ENCODE measurements around the gene TOP3B.

The TOP3B gene

GRCh38 chr22:21978564-21979386 lies 3.8 kb downstream of the TOP3B start:
- DNase-seq, result no peak

GRCh38 chr22:21977814-21978213 lies 4.8 kb downstream of the TOP3B start:
- no peak for DNase-seq

GRCh38 chr22:21975854-21976345 lies 6.7 kb downstream of the TOP3B start:
- DNase-seq, result no peak

- DNase-seq, result no peak
Measured at GRCh38 chr22:21975273-21975672, 7.3 kb downstream of the TOP3B start.

GRCh38 chr22:21974058-21974649 lies 8.4 kb downstream of the TOP3B start:
- no peak for DNase-seq

DNA sequence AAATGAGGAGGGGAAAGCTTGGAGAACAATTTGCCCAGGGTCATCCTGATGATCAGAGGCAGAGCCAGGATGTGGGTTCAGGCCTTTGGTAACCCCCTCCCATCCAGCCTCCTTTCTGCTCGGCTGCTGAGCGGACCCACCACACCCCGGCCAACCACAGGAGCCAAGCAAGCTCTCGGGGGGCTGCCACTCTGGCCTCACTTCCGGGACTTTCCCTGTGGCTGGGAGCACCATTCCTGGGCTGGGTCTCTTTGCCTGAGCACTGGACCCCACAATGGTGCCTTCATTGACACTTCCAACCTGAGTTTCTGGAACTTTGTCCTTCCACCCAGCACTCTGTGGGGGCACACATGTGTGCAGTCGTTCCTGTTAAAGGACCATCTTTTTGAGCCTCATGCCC lies 9.8 kb downstream of the TOP3B start:
- no peak for DNase-seq

GRCh38 chr22:21972293-21972779 lies 10.3 kb downstream of the TOP3B start:
- DNase-seq, result no peak

DNA sequence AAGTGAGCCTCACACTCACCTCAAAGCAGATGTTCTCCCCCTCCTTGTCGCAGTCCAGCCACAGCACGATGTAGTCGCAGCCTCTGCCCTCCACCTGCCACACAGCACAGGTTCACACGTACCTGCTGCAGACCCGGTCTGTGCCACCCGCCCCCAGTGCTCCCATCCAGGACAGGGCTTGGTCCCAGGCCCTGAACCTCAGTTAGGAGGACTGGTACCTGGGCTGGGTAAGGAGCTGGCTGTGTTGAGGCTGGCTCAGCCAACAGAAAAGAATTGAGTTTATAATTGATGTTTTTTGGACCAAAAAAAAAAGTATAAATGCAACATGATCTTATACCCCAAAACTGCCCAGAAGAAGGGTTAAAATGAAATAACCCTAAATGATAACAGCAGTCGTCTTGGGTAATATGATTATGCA lies 10.7 kb downstream of the TOP3B start:
- no peak for DNase-seq

DNA sequence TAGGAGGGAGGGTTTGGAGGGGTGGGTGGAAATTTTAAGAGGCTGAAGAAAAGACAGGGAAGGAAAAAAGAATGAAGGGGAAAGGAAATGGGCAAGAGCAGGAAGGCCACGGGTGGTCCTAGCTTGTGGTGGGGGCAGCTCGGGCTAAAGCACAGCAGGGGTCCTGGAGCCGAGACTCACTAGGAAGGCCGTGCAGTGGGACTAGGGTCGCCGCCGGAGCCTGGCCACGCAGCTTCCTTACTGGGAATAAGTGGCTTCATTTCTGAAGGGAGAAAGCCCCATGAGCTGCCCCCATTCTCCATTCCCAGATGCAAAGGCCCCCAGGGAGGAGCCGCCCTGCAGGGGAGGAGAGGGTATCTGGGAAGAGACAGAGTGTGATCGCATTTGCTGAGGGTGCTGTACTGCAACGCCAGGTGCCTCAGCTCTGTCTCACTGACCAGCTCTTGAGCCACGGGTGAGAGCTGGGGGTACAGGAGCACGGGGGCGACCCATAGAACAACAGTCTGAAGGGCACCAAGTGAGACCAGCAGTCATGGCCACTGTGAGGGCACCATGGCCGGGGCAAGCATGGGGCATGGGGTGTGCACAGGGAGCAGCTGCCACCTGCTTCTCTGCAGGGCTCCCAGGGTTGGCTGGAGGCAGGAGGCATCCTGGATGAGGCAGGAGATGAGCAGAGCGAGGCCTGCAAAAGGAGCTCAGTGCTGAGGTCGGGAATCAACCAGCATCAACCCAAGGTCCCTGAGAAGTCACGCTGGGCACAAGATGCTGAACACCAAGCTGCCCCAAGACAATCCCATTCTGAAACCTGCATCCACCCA lies 11.6 kb downstream of the TOP3B start:
- DNase-seq, result no peak

- no peak for DNase-seq
Measured at GRCh38 chr22:21970037-21970799, 12.4 kb downstream of the TOP3B start.

DNA sequence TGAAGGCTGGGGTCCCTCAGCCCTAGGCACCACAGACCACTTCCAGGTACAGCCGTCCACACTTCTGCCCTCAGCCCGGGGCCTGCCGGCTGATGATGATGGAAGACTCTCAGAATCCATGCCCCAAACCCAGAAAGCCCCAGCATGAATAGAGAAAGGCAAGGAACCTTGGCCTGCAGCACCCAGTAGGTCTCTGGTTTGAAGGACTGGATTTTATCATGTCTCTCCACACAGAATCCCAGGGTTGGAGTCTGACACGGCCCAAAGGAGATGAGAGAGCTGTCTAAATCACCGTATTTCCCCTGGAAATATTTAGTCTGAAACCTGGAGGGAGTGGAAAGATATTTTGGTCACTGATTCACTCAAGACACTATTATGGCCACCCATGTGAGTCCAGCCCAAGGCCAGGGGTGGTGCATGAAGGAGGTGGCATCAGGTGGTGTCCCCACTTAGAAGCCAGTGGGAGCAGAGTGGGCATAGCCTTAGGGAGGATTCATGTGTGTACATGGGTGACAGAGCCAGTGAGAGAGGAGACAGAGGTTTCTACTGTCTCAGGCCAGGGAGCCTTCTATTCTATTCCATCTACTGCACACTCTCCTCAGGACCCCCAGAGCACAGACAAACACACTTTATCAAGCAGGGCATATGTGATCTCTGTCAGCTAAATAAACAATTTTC lies 14.0 kb downstream of the TOP3B start:
- no peak for DNase-seq

DNA sequence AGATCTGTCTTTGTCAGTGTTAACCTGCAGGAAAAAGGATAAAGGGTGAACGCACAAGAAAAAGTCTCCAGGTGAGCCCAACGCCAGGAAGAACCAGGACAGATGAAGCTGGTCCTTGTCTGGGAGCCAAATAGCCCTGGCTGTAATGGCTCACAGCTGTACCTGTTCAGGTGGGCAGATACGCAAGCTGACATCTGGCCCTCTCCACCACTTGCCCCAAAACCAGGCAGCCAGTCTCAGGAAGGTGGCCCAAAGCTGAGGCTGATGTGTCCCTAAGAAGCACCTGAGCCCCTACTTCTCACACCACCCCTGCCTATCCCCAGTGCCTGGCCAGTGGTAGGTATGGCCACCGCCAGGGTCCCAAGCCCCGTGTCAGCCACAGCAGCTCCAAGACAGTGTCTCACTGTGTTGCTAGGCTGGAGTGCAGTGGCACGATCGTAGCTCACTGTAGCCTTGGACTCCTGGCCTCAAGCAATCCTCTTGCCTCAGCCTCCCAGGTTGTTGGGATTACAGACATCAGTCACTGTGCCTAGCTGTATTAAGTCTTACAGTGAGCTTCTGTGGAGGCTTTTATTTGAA lies 14.8 kb downstream of the TOP3B start:
- DNase-seq, result no peak

DNA sequence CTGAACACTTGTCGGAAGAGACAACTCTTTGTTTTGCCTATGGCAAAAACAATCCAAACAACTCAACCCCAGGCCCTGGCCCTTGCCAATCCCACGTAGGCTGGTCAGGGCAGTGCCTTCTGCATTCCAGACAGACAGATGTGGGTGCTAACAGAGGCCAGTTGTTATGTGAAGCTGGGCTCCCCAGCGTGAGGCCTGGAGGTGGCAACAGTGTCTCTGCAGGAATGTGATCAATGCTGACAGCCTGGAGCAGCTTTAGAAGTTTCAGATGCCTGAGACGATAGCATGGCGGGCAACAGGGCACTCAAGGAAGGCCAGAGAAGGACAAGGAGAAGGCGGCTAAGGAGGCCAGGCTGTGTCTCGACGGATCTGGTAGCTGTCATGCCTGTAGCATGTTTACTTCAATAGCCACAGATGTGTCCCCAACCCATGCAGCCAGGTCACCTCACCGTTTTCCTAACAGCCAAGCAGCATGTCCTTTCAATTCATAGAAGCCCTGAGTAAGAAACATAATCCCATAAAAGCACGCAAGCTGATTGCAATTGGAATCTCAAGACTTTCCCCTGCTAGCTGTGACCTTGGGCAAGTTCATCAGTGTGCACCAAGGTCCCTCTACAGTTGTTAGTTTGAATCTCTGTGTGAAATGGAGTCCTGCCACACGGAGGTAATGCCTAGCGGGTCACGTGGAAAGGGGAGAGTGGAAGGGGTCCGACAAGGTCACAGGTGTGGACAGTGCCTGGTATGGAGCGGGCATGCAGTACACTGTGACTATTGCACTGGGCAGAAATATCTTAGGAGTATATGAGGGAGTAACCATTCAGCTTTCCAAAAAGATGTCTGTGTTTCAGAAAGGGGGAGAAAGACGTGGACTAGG lies 15.7 kb downstream of the TOP3B start:
- no peak for DNase-seq

GRCh38 chr22:21965762-21966288 lies 16.8 kb downstream of the TOP3B start:
- no peak for DNase-seq

DNA sequence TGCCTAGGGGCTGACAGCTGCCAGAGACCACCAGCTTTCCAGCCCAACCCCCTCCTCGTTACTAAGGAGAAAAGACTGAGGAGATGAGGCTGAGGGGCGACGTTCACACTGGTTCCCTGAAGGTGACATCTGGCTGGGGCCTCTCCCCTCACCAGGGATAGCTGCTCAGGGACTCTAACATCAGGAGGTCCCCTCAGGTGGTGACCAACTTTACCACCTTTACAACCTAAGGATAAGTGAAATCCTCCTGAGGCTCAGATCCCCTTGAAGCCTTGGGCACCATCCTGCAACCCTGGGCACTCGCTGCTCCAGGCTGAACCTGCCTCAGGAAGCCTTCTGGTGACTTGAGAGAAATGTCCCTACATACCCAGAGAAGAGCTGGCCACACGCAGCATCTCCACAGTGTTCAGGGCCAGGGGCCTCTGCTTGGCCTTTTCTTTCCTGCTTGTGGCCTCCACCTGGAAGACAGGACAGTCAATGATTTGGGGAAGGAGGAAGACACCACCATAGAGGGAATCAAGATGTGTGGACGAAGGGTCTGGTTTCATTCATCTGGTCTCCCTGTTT lies 17.6 kb downstream of the TOP3B start:
- no peak for DNase-seq

- DNase-seq, result no peak
Measured at GRCh38 chr22:21964234-21964633, 18.4 kb downstream of the TOP3B start.

- no peak for DNase-seq
Measured at GRCh38 chr22:21963790-21964211, 18.8 kb downstream of the TOP3B start.

GRCh38 chr22:21963286-21963685 lies 19.3 kb downstream of the TOP3B start:
- no peak for DNase-seq

GRCh38 chr22:21962655-21962949 lies 20.0 kb downstream of the TOP3B start:
- DNase-seq, result no peak
